Measurements from ENCODE around the gene RGS14. TPM values are rescaled to one million over a fixed set of nuclear protein-coding genes. Genes with fewer than 3 reads are reported as not detected.

RGS14 gene
- total RNA-seq, 1 donor from 2014 or later = 16.2 TPM

- H3K36me3 ChIP-seq = peaks cover 68% of the 10 kb centered on the region
- ATAC-seq = no peak
- peak; percentile 30 for DNase-seq
- H3K4me3 ChIP-seq = no peak overlapping the region
- H3K4me1 ChIP-seq = peaks cover 5% of the 10 kb centered on the region
- H3K27me3 ChIP-seq (ENCODE audit: low read depth) = no peaks in the 10 kb centered on the region
- H3K27ac ChIP-seq = no peak overlapping the region
- intact Hi-C loops (cut with DNase I) = no loop called here
- no peak for TF ChIP-seq CTCF (IDR thresholded peaks at IDR 0.05)
- H3K9me3 ChIP-seq = no peaks in the 10 kb centered on the region
Measured at GRCh38 chr5:177330991-177331842, 26.5 kb upstream of the RGS14 start.

GRCh38 chr5:177332031-177332895 is 25.5 kb upstream of the RGS14 start:
- H3K27me3 ChIP-seq (ENCODE audit: low read depth) = no peaks in the 10 kb centered on the region
- ATAC-seq (no peak), DNase-seq (peak; percentile 32)
- intact Hi-C loops (cut with DNase I) = no loop called here
- H3K9me3 ChIP-seq = no peaks in the 10 kb centered on the region
- H3K4me3 ChIP-seq = no peak overlapping the region
- no peak overlapping the region for H3K27ac ChIP-seq
- H3K36me3 ChIP-seq = peaks cover 79% of the 10 kb centered on the region
- TF ChIP-seq CTCF (IDR thresholded peaks at IDR 0.05) = no peak
- H3K4me1 ChIP-seq = peaks cover 1% of the 10 kb centered on the region

GRCh38 chr5:177332896-177333260 is 24.8 kb upstream of the RGS14 start:
- DNase-seq (peak; percentile 28), ATAC-seq (no peak)
- Histone ChIP-seq H3K27ac (no peak overlapping the region), H3K4me1 (no peaks in the 10 kb centered on the region), H3K9me3 (no peaks in the 10 kb centered on the region), H3K27me3 (ENCODE audit: low read depth) (no peaks in the 10 kb centered on the region), H3K4me3 (no peak overlapping the region), H3K36me3 (peaks cover 85% of the 10 kb centered on the region)
- no peak for TF ChIP-seq CTCF (IDR thresholded peaks at IDR 0.05)
- intact Hi-C loops (cut with DNase I) = no loop called here

- Histone ChIP-seq H3K4me3 (no peak overlapping the region), H3K4me1 (no peaks in the 10 kb centered on the region), H3K9me3 (no peaks in the 10 kb centered on the region), H3K27me3 (ENCODE audit: low read depth) (no peaks in the 10 kb centered on the region), H3K36me3 (peaks cover 92% of the 10 kb centered on the region), H3K27ac (no peak overlapping the region)
- ATAC-seq = no peak
- intact Hi-C loops (cut with DNase I) = no loop called here
- peak; percentile 11 for DNase-seq
- no peak for TF ChIP-seq CTCF (IDR thresholded peaks at IDR 0.05)
Measured at GRCh38 chr5:177333420-177334154, 24.1 kb upstream of the RGS14 start.

- ATAC-seq (no peak), DNase-seq (peak; percentile 19)
- intact Hi-C loops (cut with DNase I) = no loop called here
- Histone ChIP-seq H3K27me3 (ENCODE audit: low read depth) (no peaks in the 10 kb centered on the region), H3K4me1 (no peaks in the 10 kb centered on the region), H3K36me3 (peaks cover 98% of the 10 kb centered on the region), H3K27ac (no peak overlapping the region), H3K9me3 (no peaks in the 10 kb centered on the region), H3K4me3 (no peak overlapping the region)
- no peak for TF ChIP-seq CTCF (IDR thresholded peaks at IDR 0.05)
Measured at GRCh38 chr5:177334155-177334551, 23.6 kb upstream of the RGS14 start.

Data from lower lobe of right lung (tissue), 2 donors.